Activated CD4-positive, alpha-beta memory T cell treated with anti-CD3 and anti-CD28 coated beads for 36 hours (primary cell): ENCODE measurements around the gene AMBRA1. TPM values are rescaled to one million over a fixed set of nuclear protein-coding genes. Genes with fewer than 3 reads are reported as not detected.
"Not testable (repeated sequence)": the region's sequence is repeated elsewhere in the genome, so short reads cannot be mapped to it uniquely, and the experiment has no call there.

Experiments used
- CTCF ChIA-PET: fragments of 350-600 bp; sonication (Branson Sonifier 250); formaldehyde crosslinking; loops from one replicate; lab custom pipeline; 2021; ENCODE audit warnings: antibody characterized with exemption, inconsistent platforms; lab: Charles Lee
- POLR2A ChIA-PET: fragments of 350-600 bp; sonication (Branson Sonifier 250); formaldehyde crosslinking; loops from one replicate; lab custom pipeline; 2021; ENCODE audit warnings: antibody characterized with exemption; lab: Charles Lee
- DNase-seq: peaks from one replicate; pipeline ENCODE4 v3.0.0-alpha.2; 2020
- H3K27ac Mint-ChIP-seq: one replicate; pipeline ENCODE4 v1.8.0; 2021; ENCODE audit warnings: mixed read lengths
- H3K27me3 Mint-ChIP-seq: one replicate; pipeline ENCODE4 v1.8.0; 2021; ENCODE audit warnings: mixed read lengths
- H3K36me3 Mint-ChIP-seq: one replicate; pipeline ENCODE4 v1.8.0; 2021; ENCODE audit warnings: mixed read lengths
- H3K4me1 Mint-ChIP-seq: one replicate; pipeline ENCODE4 v1.8.0; 2021; ENCODE audit warnings: low read depth, mixed read lengths
- H3K4me3 Mint-ChIP-seq: one replicate; pipeline ENCODE4 v1.8.0; 2021; ENCODE audit warnings: mild to moderate bottlenecking, mixed read lengths
- H3K9me3 Mint-ChIP-seq: one replicate; pipeline ENCODE4 v1.8.0; 2021; ENCODE audit warnings: mixed read lengths
- intact Hi-C: fragments of 100-400 bp; cut with micrococcal nuclease; formaldehyde crosslinking; loops from one replicate; pipeline ENCODE4 v1.15.1; 2023
- total RNA-seq, 2 experiments: library from RNA; stranded (reverse); gene quantifications; one replicate each; pipeline ENCODE4 v1.2.3, GENCODE V29; 2021

Gene AMBRA1
- total RNA-seq, 2 experiments from 2014 or later, result 22.5 to 24.1 TPM

DNA sequence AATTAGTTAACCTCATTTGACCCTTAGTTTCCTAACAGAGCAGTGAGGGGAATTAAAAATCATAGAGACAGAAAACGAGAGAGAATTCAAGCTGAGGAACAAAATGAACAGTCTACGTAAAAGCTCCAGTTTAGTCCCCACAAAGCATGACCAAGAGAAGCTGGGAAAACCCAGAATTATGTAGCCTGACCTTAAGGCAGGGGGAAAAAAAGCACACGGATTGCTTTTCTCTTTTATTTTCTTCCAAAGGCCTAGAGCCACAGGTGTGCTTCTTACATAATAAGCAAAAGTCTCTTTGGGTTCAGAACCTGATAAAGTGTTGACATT lies 514 bp upstream of the AMBRA1 start:
- H3K4me1 Mint-ChIP-seq, result peaks cover 37% of the 10 kb centered on the region
- peaks cover 1% of the 10 kb centered on the region for H3K36me3 Mint-ChIP-seq
- no peaks in the 10 kb centered on the region for H3K9me3 Mint-ChIP-seq
- intact Hi-C loops, result loop anchor here (1.0 to 2.0 kb wide), 2 partner anchors 23 to 30 kb away; partner anchors contain the start of genes ATG13 and HARBI1
- DNase-seq, result no peak
- peak overlapping the region; percentile 78 for H3K27ac Mint-ChIP-seq
- no peaks in the 10 kb centered on the region for H3K27me3 Mint-ChIP-seq
- ChIA-PET POLR2A (interaction anchor here (0.5 to 1.3 kb wide), 6 partner anchors 17 to 77 kb away, joined by 3 to 8 read pairs (median 4); partner anchors contain the start of genes ATG13 and HARBI1), CTCF (interaction anchor here (0.9 to 1.3 kb wide), 6 partner anchors 17 to 56 kb away, joined by 3 to 9 read pairs (median 3); partner anchors contain the start of genes ATG13 and HARBI1)
- peak overlapping the region; percentile 91 for H3K4me3 Mint-ChIP-seq

DNA sequence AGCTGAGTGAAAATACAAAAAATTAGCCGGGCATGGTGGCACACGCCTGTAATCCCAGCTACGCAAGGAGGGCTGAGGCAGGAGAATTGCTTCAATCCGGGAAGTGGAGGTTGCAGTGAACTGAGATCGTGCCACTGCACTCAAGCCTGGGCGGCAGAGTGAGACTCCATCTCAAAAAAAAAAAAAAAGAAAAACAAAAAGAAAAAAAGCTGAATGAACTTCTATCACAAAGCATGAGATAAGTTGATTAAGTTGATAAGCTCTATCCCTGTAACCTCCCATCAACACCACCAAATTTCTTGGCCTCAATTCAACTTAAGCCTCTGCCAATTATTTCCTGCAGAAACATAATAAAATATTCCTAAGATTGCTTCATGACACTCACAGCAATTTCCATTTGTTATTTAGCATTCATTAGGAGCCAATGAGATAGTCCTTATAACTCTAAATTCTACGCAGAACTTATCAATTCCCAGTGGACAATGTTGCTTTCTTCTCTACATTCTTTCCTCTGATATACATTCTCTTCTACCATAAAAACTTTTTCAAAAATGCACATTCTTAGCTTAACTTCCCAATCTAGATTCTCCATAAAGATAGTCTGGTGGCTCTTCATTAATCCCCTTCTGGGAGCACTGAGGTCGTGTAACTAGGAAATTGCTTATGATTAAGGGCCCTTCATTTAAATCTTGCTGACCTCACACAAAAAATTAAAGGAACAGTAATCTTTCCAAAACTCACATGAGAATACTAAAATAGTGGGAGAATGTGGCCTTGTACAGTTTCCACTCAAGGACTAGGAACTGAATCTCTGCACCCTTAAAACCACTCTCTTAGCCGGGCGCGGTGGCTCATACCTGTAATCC lies 2.9 kb downstream of the AMBRA1 start:
- POLR2A ChIA-PET, result interaction anchor here (0.6 kb wide), 1 partner anchor 228 kb away, joined by 3 read pairs; no protein-coding TSS in a partner anchor
- no peaks in the 10 kb centered on the region for H3K27me3 Mint-ChIP-seq
- peaks cover 2% of the 10 kb centered on the region for H3K36me3 Mint-ChIP-seq
- H3K4me3 Mint-ChIP-seq, result peak overlapping the region; percentile 2
- no peaks in the 10 kb centered on the region for H3K9me3 Mint-ChIP-seq
- DNase-seq, result no peak
- CTCF ChIA-PET, result interaction anchor here (1.0 to 1.4 kb wide), 2 partner anchors 27 to 62 kb away, joined by 4 to 5 read pairs; partner anchors contain the start of gene ATG13
- peaks cover 45% of the 10 kb centered on the region for H3K4me1 Mint-ChIP-seq
- intact Hi-C loops, result no loop called here
- H3K27ac Mint-ChIP-seq, result no peak overlapping the region

DNA sequence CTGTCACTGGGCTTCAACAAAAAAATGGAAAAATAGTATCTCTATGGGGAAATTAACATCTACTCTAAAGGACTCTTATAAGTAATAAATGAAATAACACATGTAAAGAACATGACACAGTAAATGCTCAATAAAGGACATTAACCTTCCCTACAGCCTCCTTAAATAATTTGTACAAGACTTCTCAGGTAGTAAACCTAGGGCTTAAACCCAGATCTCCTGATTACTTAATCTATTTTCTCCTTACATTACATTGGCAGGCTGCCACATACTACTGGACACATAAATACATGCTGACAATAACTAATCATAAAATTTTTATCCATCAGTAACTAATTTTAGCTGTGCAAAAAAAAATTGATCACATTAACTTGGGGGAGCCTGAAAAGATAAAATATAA lies 4.9 kb downstream of the AMBRA1 start:
- H3K4me3 Mint-ChIP-seq, result no peak overlapping the region
- POLR2A ChIA-PET, result interaction anchor here (0.6 kb wide), 1 partner anchor 431 kb away, joined by 4 read pairs; no protein-coding TSS in a partner anchor
- CTCF ChIA-PET, result no interaction called here
- H3K27ac Mint-ChIP-seq, result no peak overlapping the region
- H3K36me3 Mint-ChIP-seq, result peaks cover 2% of the 10 kb centered on the region
- H3K9me3 Mint-ChIP-seq, result no peaks in the 10 kb centered on the region
- intact Hi-C loops, result no loop called here
- DNase-seq, result no peak
- peaks cover 41% of the 10 kb centered on the region for H3K4me1 Mint-ChIP-seq
- no peaks in the 10 kb centered on the region for H3K27me3 Mint-ChIP-seq

DNA sequence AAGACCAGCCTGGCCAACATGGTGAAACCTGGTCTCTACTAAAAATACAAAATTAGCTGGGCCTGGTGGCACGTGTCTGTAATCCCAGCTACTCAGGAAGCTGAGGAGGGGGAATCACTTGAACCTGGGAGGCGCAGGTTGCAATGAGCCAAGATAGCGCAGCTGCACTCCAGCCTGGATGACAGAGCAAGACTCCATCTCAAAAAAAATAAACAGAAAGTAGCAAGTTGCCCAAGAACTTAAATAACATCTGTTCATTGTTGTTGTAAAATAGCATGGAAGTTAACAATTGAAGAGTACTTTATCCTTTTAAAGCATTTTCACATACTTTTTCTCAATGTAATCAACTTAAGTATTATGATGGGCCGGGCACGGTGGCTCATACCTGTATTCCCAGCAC lies 5.7 kb downstream of the AMBRA1 start:
- DNase-seq, result no peak
- Mint-ChIP-seq H3K4me1 (peaks cover 39% of the 10 kb centered on the region), H3K9me3 (no peaks in the 10 kb centered on the region), H3K27ac (no peak overlapping the region), H3K27me3 (no peaks in the 10 kb centered on the region), H3K4me3 (no peak overlapping the region), H3K36me3 (peaks cover 2% of the 10 kb centered on the region)
- ChIA-PET POLR2A (interaction anchor here (0.7 kb wide), 1 partner anchor 98 kb away, joined by 3 read pairs; no protein-coding TSS in a partner anchor), CTCF (no interaction called here)
- intact Hi-C loops, result no loop called here

DNA sequence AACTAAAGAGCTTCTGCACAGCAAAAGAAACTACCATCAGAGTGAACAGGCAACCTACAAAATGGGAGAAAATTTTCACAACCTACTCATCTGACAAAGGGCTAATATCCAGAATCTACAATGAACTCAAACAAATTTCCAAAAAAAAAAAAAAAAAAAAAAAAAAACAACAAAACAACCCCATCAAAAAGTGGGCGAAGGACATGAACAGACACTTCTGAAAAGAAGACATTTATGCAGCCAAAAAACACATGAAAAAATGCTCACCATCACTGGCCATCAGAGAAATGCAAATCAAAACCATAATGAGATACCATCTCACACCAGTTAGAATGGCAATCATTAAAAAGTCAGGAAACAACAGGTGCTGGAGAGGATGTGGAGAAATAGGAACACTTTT lies 10.3 kb downstream of the AMBRA1 start:
- H3K36me3 Mint-ChIP-seq, H3K27ac Mint-ChIP-seq, CTCF ChIA-PET, DNase-seq, H3K27me3 Mint-ChIP-seq, POLR2A ChIA-PET, intact Hi-C loops, H3K9me3 Mint-ChIP-seq, H3K4me3 Mint-ChIP-seq: not testable (repeated sequence)
- peaks cover 26% of the 10 kb centered on the region for H3K4me1 Mint-ChIP-seq

DNA sequence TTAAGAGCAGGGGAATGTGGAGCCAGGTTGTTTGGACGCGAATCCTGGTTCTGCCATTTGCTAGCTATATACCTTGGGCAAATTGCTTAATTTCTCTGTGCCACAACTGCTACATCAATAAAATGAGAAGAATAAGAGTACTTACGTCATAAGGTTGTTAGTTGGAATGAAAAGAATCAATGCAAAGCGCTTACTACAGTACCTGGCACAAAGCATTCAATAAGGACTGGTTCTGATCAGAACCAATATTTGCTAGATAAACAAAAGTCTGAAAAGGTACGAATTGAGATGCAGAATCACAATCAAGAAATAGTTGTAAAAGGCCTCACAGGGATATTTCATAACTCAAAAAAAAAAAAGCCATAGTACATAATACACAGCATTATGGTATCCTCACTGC lies 11.2 kb downstream of the AMBRA1 start:
- Mint-ChIP-seq H3K27ac (no peak overlapping the region), H3K9me3 (no peaks in the 10 kb centered on the region), H3K27me3 (no peaks in the 10 kb centered on the region), H3K36me3 (peaks cover 5% of the 10 kb centered on the region), H3K4me3 (no peak overlapping the region), H3K4me1 (peaks cover 21% of the 10 kb centered on the region)
- ChIA-PET POLR2A (no interaction called here), CTCF (no interaction called here)
- intact Hi-C loops, result no loop called here
- no peak for DNase-seq

DNA sequence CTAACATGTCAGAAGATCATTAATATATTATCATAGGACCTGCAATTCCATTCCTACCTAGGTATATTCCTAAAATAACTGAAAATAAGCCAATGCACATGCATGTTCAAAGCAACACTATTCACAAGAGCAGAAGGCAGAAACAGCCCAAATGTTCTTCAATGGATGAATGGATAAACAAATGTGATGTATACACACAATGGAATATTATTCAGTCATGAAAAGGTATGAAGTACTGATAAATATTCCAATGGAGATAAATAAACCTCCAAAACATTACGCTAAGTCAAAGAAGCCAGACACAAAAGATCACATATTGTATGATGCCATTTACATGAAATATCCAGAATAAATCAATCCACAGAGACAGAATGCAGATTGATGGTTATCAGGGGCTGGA lies 16.8 kb downstream of the AMBRA1 start:
- no peak overlapping the region for H3K4me3 Mint-ChIP-seq
- peaks cover 32% of the 10 kb centered on the region for H3K4me1 Mint-ChIP-seq
- H3K27ac Mint-ChIP-seq, result no peak overlapping the region
- H3K36me3 Mint-ChIP-seq, result peaks cover 7% of the 10 kb centered on the region
- intact Hi-C loops, result no loop called here
- ChIA-PET POLR2A (no interaction called here), CTCF (interaction anchor here (1.1 kb wide), 1 partner anchor 41 kb away, joined by 3 read pairs; no protein-coding TSS in a partner anchor)
- no peaks in the 10 kb centered on the region for H3K9me3 Mint-ChIP-seq
- no peak for DNase-seq
- no peaks in the 10 kb centered on the region for H3K27me3 Mint-ChIP-seq

DNA sequence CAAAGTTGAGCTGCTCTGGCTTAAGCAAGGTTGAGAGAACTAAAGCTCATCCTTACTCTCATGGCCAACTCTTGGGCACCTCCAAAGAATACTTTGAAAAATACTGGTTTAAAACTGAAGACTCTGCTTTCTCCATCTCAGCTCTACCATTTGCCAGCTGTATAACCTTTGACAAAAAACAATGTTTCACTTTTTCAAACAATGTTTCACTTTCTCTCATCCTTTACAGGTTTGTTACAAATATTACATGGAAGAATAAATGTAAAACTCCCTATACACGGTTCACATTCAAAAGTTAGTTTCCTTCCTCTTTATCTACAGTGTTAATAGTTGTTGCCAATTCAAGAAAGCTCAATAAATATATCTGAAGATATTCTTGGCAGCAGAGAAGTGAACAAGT lies 19.2 kb downstream of the AMBRA1 start:
- Mint-ChIP-seq H3K4me3 (no peak overlapping the region), H3K27me3 (no peaks in the 10 kb centered on the region), H3K9me3 (no peaks in the 10 kb centered on the region), H3K36me3 (peaks cover 7% of the 10 kb centered on the region), H3K27ac (peak overlapping the region; percentile 31), H3K4me1 (peaks cover 31% of the 10 kb centered on the region)
- intact Hi-C loops, result no loop called here
- DNase-seq, result no peak
- ChIA-PET CTCF (interaction anchor here (1.1 kb wide), 1 partner anchor 19 kb away, joined by 3 read pairs; the partner anchor contains the start of gene AMBRA1), POLR2A (interaction anchor here (1.6 kb wide), 1 partner anchor 14 kb away, joined by 6 read pairs; no protein-coding TSS in a partner anchor)

DNA sequence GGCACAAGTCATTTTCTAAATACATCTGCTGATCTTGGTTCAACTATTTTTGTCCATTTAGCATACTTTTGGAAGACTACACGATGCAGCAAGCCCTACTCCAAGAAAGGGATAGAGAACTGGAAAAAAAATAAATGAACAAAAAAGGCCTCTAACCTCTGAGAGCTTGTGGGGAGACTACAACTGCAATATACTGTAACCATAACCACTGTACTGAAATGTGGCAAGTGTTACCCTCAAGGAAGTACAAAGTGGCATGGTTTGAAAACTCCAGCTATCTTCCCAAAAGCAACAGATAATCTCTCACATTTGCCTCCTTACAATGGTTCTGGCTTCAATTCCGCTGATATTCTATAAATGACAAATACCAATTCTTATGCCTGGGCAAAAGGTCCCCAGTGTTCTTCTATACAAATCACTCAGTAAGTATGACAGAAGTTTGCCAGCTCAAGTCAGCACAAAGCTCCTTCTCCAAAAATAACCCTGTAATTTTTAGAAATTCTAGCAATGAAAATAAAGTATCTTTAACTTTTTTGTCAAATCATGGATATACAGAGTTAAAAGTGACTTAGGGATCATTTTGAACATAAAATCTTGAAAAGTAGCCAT lies 22.9 kb downstream of the AMBRA1 start:
- no peak overlapping the region for H3K4me3 Mint-ChIP-seq
- H3K36me3 Mint-ChIP-seq, result peaks cover 5% of the 10 kb centered on the region
- H3K27me3 Mint-ChIP-seq, result no peaks in the 10 kb centered on the region
- ChIA-PET CTCF (interaction anchor here (1.0 to 1.1 kb wide), 2 partner anchors 48 to 181 kb away, joined by 3 read pairs; no protein-coding TSS in a partner anchor), POLR2A (interaction anchor here (0.7 kb wide), 2 partner anchors 10 to 23 kb away, joined by 3 read pairs; no protein-coding TSS in a partner anchor)
- no peak overlapping the region for H3K27ac Mint-ChIP-seq
- H3K9me3 Mint-ChIP-seq, result no peaks in the 10 kb centered on the region
- H3K4me1 Mint-ChIP-seq, result peaks cover 24% of the 10 kb centered on the region
- intact Hi-C loops, result no loop called here
- no peak for DNase-seq

DNA sequence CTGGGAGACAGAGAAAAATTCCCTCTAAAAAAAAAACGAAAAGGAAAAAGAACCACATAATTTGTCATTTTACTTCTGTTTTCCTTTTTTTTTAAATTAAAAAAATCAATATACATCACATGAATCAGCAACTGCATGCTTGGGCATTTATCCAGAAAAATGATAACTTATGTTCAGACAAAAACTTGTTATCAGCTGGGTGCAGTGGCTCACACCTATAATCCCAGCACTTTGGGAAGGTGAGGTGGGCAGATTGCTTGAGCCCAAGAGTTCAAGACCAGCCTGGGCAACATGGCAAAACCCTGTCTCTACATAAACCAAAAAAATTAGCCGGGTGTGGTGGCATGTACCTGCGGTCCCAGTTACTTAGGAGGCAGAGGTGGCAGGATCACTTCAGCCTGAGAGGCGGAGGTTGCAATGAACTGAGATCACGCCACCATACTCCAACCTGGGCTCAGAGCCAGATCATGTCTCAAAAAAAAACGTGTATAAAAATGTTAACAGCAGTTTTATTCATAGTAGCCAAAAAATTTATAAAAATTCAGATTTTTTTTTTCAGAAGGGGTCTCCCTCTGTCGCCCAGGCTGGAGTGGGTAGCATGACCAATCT lies 28.5 kb downstream of the AMBRA1 start:
- no peaks in the 10 kb centered on the region for H3K36me3 Mint-ChIP-seq
- CTCF ChIA-PET, result no interaction called here
- intact Hi-C loops, result loop anchor here (2.0 kb wide), 1 partner anchor 29 kb away; the partner anchor contains the start of gene AMBRA1
- H3K27ac Mint-ChIP-seq, result no peak overlapping the region
- no peak for DNase-seq
- no peaks in the 10 kb centered on the region for H3K9me3 Mint-ChIP-seq
- POLR2A ChIA-PET, result interaction anchor here (1.1 kb wide), 1 partner anchor 133 kb away, joined by 3 read pairs; no protein-coding TSS in a partner anchor
- no peak overlapping the region for H3K4me3 Mint-ChIP-seq
- no peaks in the 10 kb centered on the region for H3K27me3 Mint-ChIP-seq
- H3K4me1 Mint-ChIP-seq, result peaks cover 36% of the 10 kb centered on the region

DNA sequence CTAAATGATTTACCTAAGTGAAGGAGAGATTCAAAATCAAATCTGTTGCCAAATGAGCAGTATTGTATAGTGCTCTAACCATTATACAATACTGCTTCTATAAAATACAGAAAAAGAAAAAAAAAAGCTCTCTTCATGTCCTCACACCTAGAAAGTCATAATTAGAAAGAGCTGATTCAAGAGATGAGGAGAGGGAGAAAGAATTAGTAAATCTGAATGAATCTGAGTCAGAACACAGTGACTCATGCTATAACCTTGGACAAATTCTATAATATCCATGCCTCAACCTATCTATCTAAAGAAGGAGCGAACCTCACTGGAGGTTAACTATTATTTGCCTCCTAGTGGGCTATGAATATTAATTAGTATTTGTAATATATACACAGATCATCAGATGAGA lies 29.4 kb downstream of the AMBRA1 start:
- POLR2A ChIA-PET, result no interaction called here
- H3K4me3 Mint-ChIP-seq, result no peak overlapping the region
- H3K9me3 Mint-ChIP-seq, result no peaks in the 10 kb centered on the region
- H3K27ac Mint-ChIP-seq, result no peak overlapping the region
- CTCF ChIA-PET, result no interaction called here
- H3K27me3 Mint-ChIP-seq, result no peaks in the 10 kb centered on the region
- H3K36me3 Mint-ChIP-seq, result no peaks in the 10 kb centered on the region
- DNase-seq, result no peak
- intact Hi-C loops, result loop anchor here (2.0 kb wide), 1 partner anchor 30 kb away; the partner anchor contains the start of gene AMBRA1
- H3K4me1 Mint-ChIP-seq, result peaks cover 42% of the 10 kb centered on the region
